Liver (tissue), 9 donors: ENCODE measurements around the gene CFAP126. TPM values are rescaled to one million over a fixed set of nuclear protein-coding genes. Genes with fewer than 3 reads are reported as not detected.
A peak's percentile ranks its signal among the peaks of the same experiment; 100 is the strongest.

ENCODE experiments used
- DNase-seq: peaks from one replicate; pipeline ENCODE4 v3.0.0-alpha.2; 2017; ENCODE audit warnings: low spot score
- H3K27ac ChIP-seq, 2 donors: one replicate each; pipeline ENCODE4 v1.7.0; 2013; ENCODE audit warnings: inconsistent platforms in 2 of 2, low read length in 2 of 2, control low read depth in 1 of 2, low read depth in 1 of 2, mild to moderate bottlenecking in 1 of 2
- H3K27me3 ChIP-seq, 4 donors: one replicate each; pipeline versions ENCODE4 v1.6.1 to v1.7.0; 2013; ENCODE audit warnings: low read length in 3 of 4, inconsistent platforms in 1 of 4, mild to moderate bottlenecking in 1 of 4, moderate library complexity in 1 of 4; ENCODE audit not compliant: control insufficient read depth in 4 of 4, insufficient read depth in 4 of 4
- H3K36me3 ChIP-seq, 4 donors: one replicate each; pipeline versions ENCODE4 v1.6.1 to v1.7.0; 2013; ENCODE audit warnings: low read length in 3 of 4, mild to moderate bottlenecking in 3 of 4, low read depth in 1 of 4, moderate library complexity in 1 of 4; ENCODE audit not compliant: control insufficient read depth in 4 of 4, insufficient read depth in 3 of 4
- H3K4me1 ChIP-seq, 4 donors: one replicate each; pipeline versions ENCODE4 v1.6.1 to v1.7.0; 2013; ENCODE audit warnings: low read length in 3 of 4, mild to moderate bottlenecking in 3 of 4, moderate library complexity in 1 of 4; ENCODE audit not compliant: control insufficient read depth in 4 of 4, insufficient read depth in 4 of 4
- H3K4me3 ChIP-seq, 3 donors: one replicate each; pipeline versions ENCODE4 v1.6.1 to v1.7.0; 2013; ENCODE audit warnings: low read length in 3 of 3, control low read depth in 1 of 3, low read depth in 1 of 3, mild to moderate bottlenecking in 1 of 3
- H3K9ac ChIP-seq, 2 donors: one replicate each; pipeline ENCODE4 v1.7.0; 2013; ENCODE audit warnings: low read length in 2 of 2, mild to moderate bottlenecking in 2 of 2, moderate library complexity in 2 of 2, control low read depth in 1 of 2, low read depth in 1 of 2
- H3K9me3 ChIP-seq, 4 donors: one replicate each; pipeline versions ENCODE4 v1.6.1 to v1.7.0; 2013; ENCODE audit warnings: low read length in 3 of 4; ENCODE audit not compliant: control insufficient read depth in 4 of 4
- EGR1 ChIP-seq, 2 donors: IDR thresholded peaks; 2 replicates each; pipeline ENCODE4 v1.6.1; 2016 to 2018; ENCODE audit warnings: antibody characterized with exemption in 2 of 2, low read depth in 2 of 2
- FOXA1 ChIP-seq: IDR thresholded peaks from 2 replicates; pipeline ENCODE4 v1.6.1; 2016; ENCODE audit warnings: antibody characterized with exemption
- FOXA2 ChIP-seq: IDR thresholded peaks from 2 replicates; pipeline ENCODE4 v1.6.1; 2016; ENCODE audit warnings: antibody characterized with exemption
- GABPA ChIP-seq, 2 donors: IDR thresholded peaks in 1 of 2; conservative IDR thresholded peaks in 1 of 2; 2 replicates each; pipeline ENCODE4 v1.6.1; 2016; ENCODE audit warnings: antibody characterized with exemption in 2 of 2, mild to moderate bottlenecking in 1 of 2, moderate library complexity in 1 of 2
- HNF4G ChIP-seq: IDR thresholded peaks from 2 replicates; pipeline ENCODE4 v1.6.1; 2016; ENCODE audit warnings: antibody characterized with exemption
- JUND ChIP-seq, 2 donors: IDR thresholded peaks; 2 replicates each; pipeline ENCODE4 v1.6.1; 2016; ENCODE audit warnings: antibody characterized with exemption in 2 of 2
- NR2F2 ChIP-seq: IDR thresholded peaks from 2 replicates; pipeline ENCODE4 v1.6.1; 2016; ENCODE audit warnings: antibody characterized with exemption
- RAD21 ChIP-seq, 2 donors: IDR thresholded peaks; 2 replicates each; pipeline ENCODE4 v1.6.1; 2016; ENCODE audit warnings: antibody characterized with exemption in 2 of 2, mild to moderate bottlenecking in 2 of 2
- RXRA ChIP-seq, 2 donors: IDR thresholded peaks; 2 replicates each; pipeline ENCODE4 v1.6.1; 2017 to 2018; ENCODE audit warnings: antibody characterized with exemption in 2 of 2, mild to moderate bottlenecking in 1 of 2
- SP1 ChIP-seq: IDR thresholded peaks from 2 replicates; pipeline ENCODE4 v1.6.1; 2018; ENCODE audit warnings: antibody characterized with exemption, mild to moderate bottlenecking
- TAF1 ChIP-seq: conservative IDR thresholded peaks from 2 replicates; pipeline ENCODE4 v1.6.1; 2016; ENCODE audit warnings: antibody characterized with exemption, mild to moderate bottlenecking
- YY1 ChIP-seq: IDR thresholded peaks from 2 replicates; pipeline ENCODE4 v1.6.1; 2016; ENCODE audit warnings: antibody characterized with exemption, mild to moderate bottlenecking
- WGBS: extraction: QIAGEN DNeasy Blood & Tissue Kit; methylation state at CpG from one replicate; pipeline ENCODE4 v1.1.7; 2013; 5-methylcytosine and 5-hydroxymethylcytosine counted together
- polyA plus RNA-seq, 2 donors: library from polyadenylated mRNA; stranded (reverse) in 1 of 2; unstranded in 1 of 2; fragments of 200-250 nt in 1 of 2; fragments of >200 nt in 1 of 2; fragmentation: Nextera tagmentation in 1 of 2; extraction: Ambion mirVana in 1 of 2; gene quantifications; one replicate each; pipeline versions ENCODE4 v1.2.1 to v1.2.3, GENCODE V29; 2013 to 2015
- total RNA-seq, 2 donors: library from RNA; depleted of rRNA; stranded (reverse); fragments of >200 nt; gene quantifications; one replicate each; pipeline ENCODE4 v1.2.3, GENCODE V29; 2014
- TF ChIP-seq, protein P1 (sequence below): IDR thresholded peaks from 2 replicates; pipeline ENCODE4 v1.6.1; 2016; ENCODE audit warnings: antibody characterized with exemption
- TF ChIP-seq, protein P2 (sequence below): IDR thresholded peaks from 2 replicates; pipeline ENCODE4 v1.6.1; 2016; ENCODE audit warnings: antibody characterized with exemption
- TF ChIP-seq, protein P3 (sequence below): fragments of 150-350 bp; IDR thresholded peaks from 2 replicates; pipeline ENCODE4 v1.5.1; 2017; ENCODE audit warnings: improper control_type of control experiment, low read depth, low read length; ENCODE audit not compliant: missing input control
- TF ChIP-seq, protein P4 (sequence below): IDR thresholded peaks from 2 replicates; pipeline ENCODE4 v1.6.1; 2016; ENCODE audit warnings: antibody characterized with exemption
- donor health status: healthy.
- donor health status: healthy.
- donor health status: healthy.
- donor health status: healthy.
- donor health status: healthy.

Gene CFAP126
- total and polyA plus RNA-seq, 4 donors, result not detected

DNA sequence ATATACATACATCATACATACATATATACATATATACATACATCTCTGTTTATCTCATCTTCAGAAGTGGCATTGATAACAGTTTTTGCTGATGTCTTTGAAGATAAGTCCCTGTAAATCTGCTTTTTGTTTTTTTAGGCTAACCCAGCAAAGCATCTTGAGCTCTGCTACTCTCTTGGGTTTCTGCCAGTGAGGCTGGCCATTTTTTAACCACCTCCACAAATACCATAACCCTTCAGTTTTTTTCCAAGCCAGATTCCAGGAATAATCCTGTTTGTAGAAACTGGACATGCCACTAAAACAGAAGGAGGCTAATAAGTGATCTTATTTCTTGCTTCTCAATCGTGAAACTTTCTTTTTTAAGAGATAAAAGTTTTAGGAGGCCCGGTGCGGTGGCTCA, 31.9 kb downstream of the CFAP126 start:
- H3K4me1 ChIP-seq, result peaks cover 0 to 4% (median under 1%) of the 10 kb centered on the region in 4 donors
- H3K27me3 ChIP-seq, result no peaks in the 10 kb centered on the region
- peak; percentile 16 for TF ChIP-seq YY1
- TF ChIP-seq GABPA (IDR thresholded peaks at IDR 0.05 in 1 of 2, conservative IDR thresholded peaks at IDR 0.05 in 1 of 2), result no peak
- H3K4me3 ChIP-seq, result no peak overlapping the region
- no peak overlapping the region for H3K27ac ChIP-seq
- no peaks in the 10 kb centered on the region for H3K9me3 ChIP-seq
- DNase-seq, result no peak
- peaks cover 13 to 57% (median 32%) of the 10 kb centered on the region in 4 donors for H3K36me3 ChIP-seq
- 87% methylated on average over 3 of the region's 3 CpGs for WGBS
- H3K9ac ChIP-seq, result no peak overlapping the region

DNA sequence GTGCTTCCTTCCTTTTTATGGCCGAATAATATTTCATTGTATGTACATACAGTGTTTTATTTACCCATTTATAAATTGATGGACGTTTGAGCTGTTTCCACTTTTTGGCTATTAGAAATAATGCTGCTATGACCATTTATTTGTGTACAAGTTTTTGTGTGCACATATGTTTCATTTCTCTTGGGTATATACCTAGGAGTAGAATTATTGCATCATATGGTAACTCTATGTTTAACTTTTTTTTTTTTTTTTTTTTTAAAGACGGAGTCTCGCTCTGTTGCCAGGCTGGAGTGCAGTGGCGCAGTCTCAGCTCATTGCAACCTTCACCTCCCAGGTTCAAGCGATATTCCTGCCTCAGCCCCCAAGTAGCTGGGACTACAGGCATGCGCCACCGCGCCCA, 34.5 kb downstream of the CFAP126 start:
- DNase-seq, result no peak
- H3K4me3 ChIP-seq, result no peak overlapping the region
- H3K4me1 ChIP-seq, result peaks cover 0 to 7% (median under 1%) of the 10 kb centered on the region in 4 donors
- peaks cover 12 to 70% (median 46%) of the 10 kb centered on the region in 4 donors for H3K36me3 ChIP-seq
- no peak overlapping the region for H3K9ac ChIP-seq
- TF ChIP-seq YY1, result no peak
- TF ChIP-seq JUND (IDR thresholded peaks at IDR 0.05), result no peak
- TF ChIP-seq GABPA (IDR thresholded peaks at IDR 0.05 in 1 of 2, conservative IDR thresholded peaks at IDR 0.05 in 1 of 2), result no peak
- TF ChIP-seq FOXA1, result no peak
- TF ChIP-seq FOXA2, result no peak
- no peak for TF ChIP-seq NR2F2
- TF ChIP-seq, protein P1, sequence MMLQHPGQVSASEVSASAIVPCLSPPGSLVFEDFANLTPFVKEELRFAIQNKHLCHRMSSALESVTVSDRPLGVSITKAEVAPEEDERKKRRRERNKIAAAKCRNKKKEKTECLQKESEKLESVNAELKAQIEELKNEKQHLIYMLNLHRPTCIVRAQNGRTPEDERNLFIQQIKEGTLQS, result no peak
- TF ChIP-seq, protein P2, sequence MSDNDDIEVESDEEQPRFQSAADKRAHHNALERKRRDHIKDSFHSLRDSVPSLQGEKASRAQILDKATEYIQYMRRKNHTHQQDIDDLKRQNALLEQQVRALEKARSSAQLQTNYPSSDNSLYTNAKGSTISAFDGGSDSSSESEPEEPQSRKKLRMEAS, result no peak
- no peak for TF ChIP-seq RXRA (IDR thresholded peaks at IDR 0.05)
- no peak for TF ChIP-seq HNF4G
- no peak for TF ChIP-seq SP1
- no peak for TF ChIP-seq RAD21 (IDR thresholded peaks at IDR 0.05)
- no peak for TF ChIP-seq TAF1
- TF ChIP-seq, protein P3, sequence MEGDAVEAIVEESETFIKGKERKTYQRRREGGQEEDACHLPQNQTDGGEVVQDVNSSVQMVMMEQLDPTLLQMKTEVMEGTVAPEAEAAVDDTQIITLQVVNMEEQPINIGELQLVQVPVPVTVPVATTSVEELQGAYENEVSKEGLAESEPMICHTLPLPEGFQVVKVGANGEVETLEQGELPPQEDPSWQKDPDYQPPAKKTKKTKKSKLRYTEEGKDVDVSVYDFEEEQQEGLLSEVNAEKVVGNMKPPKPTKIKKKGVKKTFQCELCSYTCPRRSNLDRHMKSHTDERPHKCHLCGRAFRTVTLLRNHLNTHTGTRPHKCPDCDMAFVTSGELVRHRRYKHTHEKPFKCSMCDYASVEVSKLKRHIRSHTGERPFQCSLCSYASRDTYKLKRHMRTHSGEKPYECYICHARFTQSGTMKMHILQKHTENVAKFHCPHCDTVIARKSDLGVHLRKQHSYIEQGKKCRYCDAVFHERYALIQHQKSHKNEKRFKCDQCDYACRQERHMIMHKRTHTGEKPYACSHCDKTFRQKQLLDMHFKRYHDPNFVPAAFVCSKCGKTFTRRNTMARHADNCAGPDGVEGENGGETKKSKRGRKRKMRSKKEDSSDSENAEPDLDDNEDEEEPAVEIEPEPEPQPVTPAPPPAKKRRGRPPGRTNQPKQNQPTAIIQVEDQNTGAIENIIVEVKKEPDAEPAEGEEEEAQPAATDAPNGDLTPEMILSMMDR, result no peak
- TF ChIP-seq EGR1 (IDR thresholded peaks at IDR 0.05; ENCODE audit: low read depth in 2 of 2), result no peak
- TF ChIP-seq, protein P4, sequence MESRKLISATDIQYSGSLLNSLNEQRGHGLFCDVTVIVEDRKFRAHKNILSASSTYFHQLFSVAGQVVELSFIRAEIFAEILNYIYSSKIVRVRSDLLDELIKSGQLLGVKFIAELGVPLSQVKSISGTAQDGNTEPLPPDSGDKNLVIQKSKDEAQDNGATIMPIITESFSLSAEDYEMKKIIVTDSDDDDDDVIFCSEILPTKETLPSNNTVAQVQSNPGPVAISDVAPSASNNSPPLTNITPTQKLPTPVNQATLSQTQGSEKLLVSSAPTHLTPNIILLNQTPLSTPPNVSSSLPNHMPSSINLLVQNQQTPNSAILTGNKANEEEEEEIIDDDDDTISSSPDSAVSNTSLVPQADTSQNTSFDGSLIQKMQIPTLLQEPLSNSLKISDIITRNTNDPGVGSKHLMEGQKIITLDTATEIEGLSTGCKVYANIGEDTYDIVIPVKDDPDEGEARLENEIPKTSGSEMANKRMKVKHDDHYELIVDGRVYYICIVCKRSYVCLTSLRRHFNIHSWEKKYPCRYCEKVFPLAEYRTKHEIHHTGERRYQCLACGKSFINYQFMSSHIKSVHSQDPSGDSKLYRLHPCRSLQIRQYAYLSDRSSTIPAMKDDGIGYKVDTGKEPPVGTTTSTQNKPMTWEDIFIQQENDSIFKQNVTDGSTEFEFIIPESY, result no peak
- no peaks in the 10 kb centered on the region for H3K9me3 ChIP-seq
- no peak overlapping the region for H3K27ac ChIP-seq
- 93% methylated on average over 9 of the region's 9 CpGs for WGBS
- H3K27me3 ChIP-seq, result no peaks in the 10 kb centered on the region

DNA sequence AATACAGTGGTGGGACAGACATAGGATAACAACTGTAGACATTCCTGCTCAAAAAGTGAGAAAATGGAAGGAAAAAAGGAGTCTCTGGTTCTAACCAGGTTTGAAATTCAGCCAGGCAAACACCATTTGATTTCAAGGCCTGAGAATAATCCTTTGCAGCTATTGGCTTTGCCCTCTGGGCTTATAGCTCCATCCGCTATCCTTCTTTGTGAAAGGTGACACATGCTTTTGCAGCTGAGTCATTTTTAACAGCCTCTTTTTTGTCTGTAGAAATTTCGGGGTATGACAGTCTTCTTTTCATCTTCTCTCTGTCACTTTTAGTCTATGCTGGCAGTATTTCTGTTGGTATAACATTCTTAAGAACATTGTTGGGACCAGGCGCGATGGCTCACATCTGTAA, 37.3 kb downstream of the CFAP126 start:
- Histone ChIP-seq H3K36me3 (peaks cover 14 to 66% (median 50%) of the 10 kb centered on the region in 4 donors), H3K9ac (no peak overlapping the region), H3K9me3 (no peaks in the 10 kb centered on the region), H3K27ac (no peak overlapping the region), H3K27me3 (no peaks in the 10 kb centered on the region), H3K4me3 (no peak overlapping the region), H3K4me1 (peaks cover 0 to 3% (median 0%) of the 10 kb centered on the region in 4 donors)
- no peak for DNase-seq
- TF ChIP-seq, protein P4, result no peak
- WGBS, result 96% methylated on average over 4 of the region's 4 CpGs
